Caco-2 (cell line): ENCODE data around the gene ERI3. TPM values are rescaled to one million over a fixed set of nuclear protein-coding genes. Genes with fewer than 3 reads are reported as not detected.

ENCODE experiments used
- BruUV-seq: library from RNA; stranded (reverse); fragments of 400-500 nt; replicated peaks from 2 replicates; lab custom pipeline; 2021; lab: Mats Ljungman, UMichigan
- CTCF ChIA-PET: fragments of 300-600 bp; sonication (Branson Sonifier 250); formaldehyde crosslinking; loops from one replicate; lab custom pipeline; 2022; ENCODE audit warnings: antibody characterized with exemption; lab: Charles Lee
- POLR2A ChIA-PET: fragments of 300-600 bp; sonication (Branson Sonifier 250); formaldehyde crosslinking; loops from one replicate; lab custom pipeline; 2022; ENCODE audit warnings: antibody characterized with exemption; lab: Charles Lee
- DNase-seq, 2 experiments: peaks; one replicate each; pipeline versions ENCODE4 v3.0.0 to v3.0.0-alpha.2; 2020 to 2022
- H3K27me3 ChIP-seq: replicated peaks from 2 replicates; pipeline ENCODE4 v1.6.0; 2011; ENCODE audit warnings: low read length; ENCODE audit not compliant: control insufficient read depth, insufficient read depth
- H3K36me3 ChIP-seq: 2 replicates; pipeline ENCODE4 v1.5.1; 2011; ENCODE audit warnings: low read length; ENCODE audit not compliant: control insufficient read depth, insufficient read depth
- H3K4me1 ChIP-seq: fragments of 250-450 bp; sonication (Bioruptor Pico); 2 replicates; pipeline ENCODE4 v1.5.1; 2020; ENCODE audit warnings: mild to moderate bottlenecking
- H3K4me3 ChIP-seq: 2 replicates; pipeline ENCODE4 v1.5.1; 2011; ENCODE audit warnings: low read depth, mild to moderate bottlenecking, control low read depth, low read length
- H3K9me3 ChIP-seq: fragments of 250-450 bp; sonication (Bioruptor Pico); 2 replicates; pipeline ENCODE4 v1.5.1; 2020; ENCODE audit warnings: mild to moderate bottlenecking, moderate library complexity
- H3K27ac Mint-ChIP-seq: one replicate; pipeline ENCODE4 v1.8.0; 2022; ENCODE audit warnings: mixed read lengths; ENCODE audit not compliant: unreplicated experiment
- H3K27me3 Mint-ChIP-seq: one replicate; pipeline ENCODE4 v1.8.0; 2022; ENCODE audit warnings: mixed read lengths; ENCODE audit not compliant: insufficient read depth, unreplicated experiment
- H3K36me3 Mint-ChIP-seq: one replicate; pipeline ENCODE4 v1.8.0; 2022; ENCODE audit warnings: mild to moderate bottlenecking, mixed read lengths; ENCODE audit not compliant: insufficient read depth, unreplicated experiment
- H3K4me1 Mint-ChIP-seq: one replicate; pipeline ENCODE4 v1.8.0; 2022; ENCODE audit warnings: low read depth, mixed read lengths; ENCODE audit not compliant: unreplicated experiment
- H3K4me3 Mint-ChIP-seq: one replicate; pipeline ENCODE4 v1.8.0; 2022; ENCODE audit warnings: mild to moderate bottlenecking, moderate library complexity, mixed read lengths; ENCODE audit not compliant: unreplicated experiment
- H3K9me3 Mint-ChIP-seq: one replicate; pipeline ENCODE4 v1.8.0; 2022; ENCODE audit warnings: mixed read lengths; ENCODE audit not compliant: unreplicated experiment
- CTCF ChIP-seq, 2 experiments: fragments of 200-600 bp in 1 of 2; IDR thresholded peaks; 1 replicate in 1 of 2; 2 replicates in 1 of 2; pipeline versions ENCODE4 v1.5.1 to v1.8.0; 2011 to 2022; ENCODE audit warnings: antibody characterized with exemption in 1 of 2, control low read depth in 1 of 2, inconsistent platforms in 1 of 2, low read depth in 1 of 2, low read length in 1 of 2, mild to moderate bottlenecking in 1 of 2, moderate library complexity in 1 of 2; ENCODE audit not compliant: insufficient read depth in 1 of 2, severe bottlenecking in 1 of 2, unreplicated experiment in 1 of 2
- intact Hi-C: fragments of 100-400 bp; cut with micrococcal nuclease; formaldehyde crosslinking; loops from one replicate; pipeline ENCODE4 v1.10.0; 2022; ENCODE audit not compliant: unreplicated experiment
- total RNA-seq: library from RNA; stranded (reverse); gene quantifications from 2 replicates; pipeline ENCODE4 v1.2.3, GENCODE V29; 2022

The ERI3 gene
- total RNA-seq, 1 experiment from 2014 or later: 38.2 TPM

- Mint-ChIP-seq H3K4me3 (no peak overlapping the region), H3K4me1 (no peaks in the 10 kb centered on the region), H3K27me3 (no peaks in the 10 kb centered on the region), H3K36me3 (no peaks in the 10 kb centered on the region), H3K27ac (no peak overlapping the region), H3K9me3 (no peaks in the 10 kb centered on the region)
- no peak for TF ChIP-seq CTCF (IDR thresholded peaks at IDR 0.05; ENCODE audit: insufficient read depth in 1 of 2, low read depth in 1 of 2, low read length in 1 of 2, severe bottlenecking in 1 of 2, unreplicated experiment in 1 of 2)
- H3K27me3 ChIP-seq: no peaks in the 10 kb centered on the region
- no peak overlapping the region for H3K4me3 ChIP-seq
- DNase-seq: no peak
- H3K4me1 ChIP-seq: no peaks in the 10 kb centered on the region
- intact Hi-C loops: no loop called here
- no peaks in the 10 kb centered on the region for H3K36me3 ChIP-seq
- no TSS peak for BruUV-seq
- ChIA-PET CTCF (no interaction called here), POLR2A (no interaction called here)
- H3K9me3 ChIP-seq: no peaks in the 10 kb centered on the region
Measured at GRCh38 chr1:44246806-44247205, 108.3 kb downstream of the ERI3 start.

GRCh38 chr1:44244986-44245385, 110.1 kb downstream of the ERI3 start:
- H3K4me3 Mint-ChIP-seq: no peak overlapping the region
- POLR2A ChIA-PET: no interaction called here

GRCh38 chr1:44243782-44244495, 111.1 kb downstream of the ERI3 start:
- Mint-ChIP-seq H3K9me3 (no peaks in the 10 kb centered on the region), H3K27me3 (no peaks in the 10 kb centered on the region), H3K36me3 (no peaks in the 10 kb centered on the region), H3K4me3 (no peak overlapping the region), H3K4me1 (no peaks in the 10 kb centered on the region), H3K27ac (no peak overlapping the region)
- TF ChIP-seq CTCF (IDR thresholded peaks at IDR 0.05; ENCODE audit: insufficient read depth in 1 of 2, low read depth in 1 of 2, low read length in 1 of 2, severe bottlenecking in 1 of 2, unreplicated experiment in 1 of 2): no peak
- no peak for DNase-seq
- no peaks in the 10 kb centered on the region for H3K9me3 ChIP-seq
- H3K4me1 ChIP-seq: no peaks in the 10 kb centered on the region
- POLR2A ChIA-PET: no interaction called here
- CTCF ChIA-PET: no interaction called here
- BruUV-seq: no TSS peak
- intact Hi-C loops: no loop called here
- H3K27me3 ChIP-seq: no peaks in the 10 kb centered on the region
- H3K36me3 ChIP-seq: no peaks in the 10 kb centered on the region
- no peak overlapping the region for H3K4me3 ChIP-seq

More at GRCh38 chr1:44244986-44245385, 110.1 kb downstream of the ERI3 start:
- Mint-ChIP-seq H3K27me3 (no peaks in the 10 kb centered on the region), H3K9me3 (no peaks in the 10 kb centered on the region), H3K27ac (no peak overlapping the region), H3K36me3 (no peaks in the 10 kb centered on the region), H3K4me1 (no peaks in the 10 kb centered on the region)
- intact Hi-C loops: no loop called here
- H3K4me3 ChIP-seq: no peak overlapping the region
- CTCF ChIA-PET: no interaction called here
- H3K4me1 ChIP-seq: no peaks in the 10 kb centered on the region
- no peak for DNase-seq
- no peaks in the 10 kb centered on the region for H3K36me3 ChIP-seq
- no peak for TF ChIP-seq CTCF (IDR thresholded peaks at IDR 0.05; ENCODE audit: insufficient read depth in 1 of 2, low read depth in 1 of 2, low read length in 1 of 2, severe bottlenecking in 1 of 2, unreplicated experiment in 1 of 2)
- BruUV-seq: no TSS peak
- H3K27me3 ChIP-seq: no peaks in the 10 kb centered on the region
- no peaks in the 10 kb centered on the region for H3K9me3 ChIP-seq
